Fibroblast of pulmonary artery (primary cell): ENCODE measurements around the gene STK11IP.
A peak's percentile ranks its signal among the peaks of the same experiment; 100 is the strongest.

Source experiments
- DNase-seq: peaks from one replicate; pipeline ENCODE4 v3.0.0-alpha.2; 2010; ENCODE audit warnings: low read depth
- H3K4me3 ChIP-seq: replicated peaks from 2 replicates; pipeline ENCODE4 v1.5.1; 2011; ENCODE audit warnings: low read depth, mild to moderate bottlenecking, control low read depth, low read length, moderate library complexity
- CTCF ChIP-seq: IDR thresholded peaks from 2 replicates; pipeline ENCODE4 v1.5.1; 2011; ENCODE audit warnings: mild to moderate bottlenecking, control low read depth, low read length, inconsistent platforms; ENCODE audit errors: missing control alignments

The STK11IP gene

GRCh38 chr2:219628235-219628985 is 30.8 kb downstream of the STK11IP start:
- no peak for DNase-seq
- no peak for TF ChIP-seq CTCF
- H3K4me3 ChIP-seq = peak overlapping the region; percentile 52

- no peak for DNase-seq
- TF ChIP-seq CTCF = no peak
- no peak overlapping the region for H3K4me3 ChIP-seq
Measured at GRCh38 chr2:219628986-219629901, 31.6 kb downstream of the STK11IP start.

GRCh38 chr2:219629976-219630695 is 32.5 kb downstream of the STK11IP start:
- DNase-seq = no peak
- no peak for TF ChIP-seq CTCF
- no peak overlapping the region for H3K4me3 ChIP-seq

GRCh38 chr2:219630770-219631405 is 33.2 kb downstream of the STK11IP start:
- DNase-seq = no peak
- no peak overlapping the region for H3K4me3 ChIP-seq
- TF ChIP-seq CTCF = no peak

- DNase-seq = no peak
- TF ChIP-seq CTCF = no peak
- no peak overlapping the region for H3K4me3 ChIP-seq
Measured at GRCh38 chr2:219631406-219631891, 33.8 kb downstream of the STK11IP start.

- H3K4me3 ChIP-seq = no peak overlapping the region
- TF ChIP-seq CTCF = no peak
- no peak for DNase-seq
Measured at GRCh38 chr2:219631904-219632759, 34.5 kb downstream of the STK11IP start.
